HEK293 (cell line): ENCODE data around the gene GID8.

ENCODE experiments used
- CTCF ChIA-PET: fragments of 350-600 bp; formaldehyde crosslinking; extraction: SDS; loops from one replicate; lab custom pipeline; 2021; ENCODE audit warnings: antibody characterized with exemption; lab: Yijun Ruan, JAX
- POLR2A ChIA-PET: fragments of 300-600 bp; formaldehyde crosslinking; extraction: SDS; loops from one replicate; lab custom pipeline; 2020; ENCODE audit warnings: antibody characterized with exemption, inconsistent platforms; lab: Yijun Ruan, JAX
- H3K27ac ChIP-seq: fragments of 200-500 bp; sonication (Bioruptor generic); 2 replicates; pipeline ENCODE4 v1.5.1; 2014; ENCODE audit warnings: low read depth, low read length, control low read depth, inconsistent platforms; ENCODE audit errors: extremely low read depth
- H3K36me3 ChIP-seq, 2 experiments: fragments of 200-500 bp in 1 of 2; sonication (Bioruptor generic) in 1 of 2; 1 replicate in 1 of 2; 2 replicates in 1 of 2; pipeline ENCODE4 v1.5.1; 2014 to 2017; ENCODE audit warnings: inconsistent platforms in 2 of 2, low read length in 2 of 2; ENCODE audit not compliant: control insufficient read depth in 2 of 2, insufficient read depth in 1 of 2
- H3K4me1 ChIP-seq: fragments of 200-500 bp; sonication (Bioruptor generic); 2 replicates; pipeline ENCODE4 v1.5.1; 2014; ENCODE audit warnings: mild to moderate bottlenecking, low read length, inconsistent platforms; ENCODE audit not compliant: control insufficient read depth, insufficient read depth
- H3K4me3 ChIP-seq: 2 replicates; pipeline ENCODE4 v1.5.1; 2011; ENCODE audit warnings: low read depth, mild to moderate bottlenecking, control low read depth, low read length, moderate library complexity
- H3K9me3 ChIP-seq: fragments of 200-500 bp; sonication (Bioruptor generic); 2 replicates; pipeline ENCODE4 v1.5.1; 2014; ENCODE audit warnings: low read depth, low read length, inconsistent platforms; ENCODE audit not compliant: control insufficient read depth, insufficient read depth
- BCL11A ChIP-seq: fragments of 450-650 bp; formaldehyde crosslinking; IDR thresholded peaks from 2 replicates; pipeline ENCODE4 v1.5.1; 2016; ENCODE audit warnings: low read depth, missing biosample characterization, missing genetic modification characterization
- HOXA7 ChIP-seq: sonication (generic); formaldehyde crosslinking; IDR thresholded peaks from 2 replicates; pipeline ENCODE4 v1.8.1; 2022; ENCODE audit warnings: missing genetic modification reagents, borderline replicate concordance
- KLF9 ChIP-seq: fragments of 450-650 bp; formaldehyde crosslinking; IDR thresholded peaks from 2 replicates; pipeline ENCODE4 v1.5.1; 2016; ENCODE audit warnings: missing biosample characterization, missing genetic modification characterization, low read depth
- SETDB1 ChIP-seq: IDR thresholded peaks from one replicate; pipeline ENCODE4 v1.6.1; 2017; ENCODE audit warnings: mild to moderate bottlenecking, low read length, moderate library complexity, mixed read lengths; ENCODE audit not compliant: insufficient read length
- ZBTB17 ChIP-seq: fragments of 450-650 bp; formaldehyde crosslinking; IDR thresholded peaks from 2 replicates; pipeline ENCODE4 v1.5.1; 2016; ENCODE audit warnings: missing biosample characterization, missing genetic modification characterization
- ZNF114 ChIP-seq: fragments of 450-650 bp; formaldehyde crosslinking; IDR thresholded peaks from 2 replicates; pipeline ENCODE4 v1.5.0; 2017; ENCODE audit warnings: missing biosample characterization, missing genetic modification characterization
- ZNF121 ChIP-seq: fragments of 450-650 bp; formaldehyde crosslinking; IDR thresholded peaks from 2 replicates; pipeline ENCODE4 v1.5.1; 2016; ENCODE audit warnings: missing biosample characterization, missing genetic modification characterization
- ZNF132 ChIP-seq: fragments of 450-650 bp; formaldehyde crosslinking; IDR thresholded peaks from 2 replicates; pipeline ENCODE4 v1.5.1; 2017; ENCODE audit warnings: missing biosample characterization, missing genetic modification characterization, borderline replicate concordance
- ZNF473 ChIP-seq: fragments of 450-650 bp; formaldehyde crosslinking; IDR thresholded peaks from 2 replicates; pipeline ENCODE4 v1.5.1; 2017; ENCODE audit warnings: missing biosample characterization, missing genetic modification characterization
- ZNF513 ChIP-seq: fragments of 450-650 bp; IDR thresholded peaks from 2 replicates; pipeline ENCODE4 v1.5.1; 2018; ENCODE audit warnings: missing biosample characterization, missing genetic modification characterization
- ZNF521 ChIP-seq: fragments of 450-650 bp; formaldehyde crosslinking; IDR thresholded peaks from 2 replicates; pipeline ENCODE4 v1.5.1; 2017; ENCODE audit warnings: missing biosample characterization, mild to moderate bottlenecking, missing genetic modification characterization
- ZNF585B ChIP-seq: fragments of 450-650 bp; formaldehyde crosslinking; IDR thresholded peaks from 2 replicates; pipeline ENCODE4 v1.5.1; 2016; ENCODE audit warnings: missing biosample characterization, missing genetic modification characterization
- ZNF624 ChIP-seq: fragments of 450-650 bp; formaldehyde crosslinking; IDR thresholded peaks from 2 replicates; pipeline ENCODE4 v1.5.1; 2017; ENCODE audit warnings: missing biosample characterization, missing genetic modification characterization
- ZNF639 ChIP-seq: fragments of 450-650 bp; formaldehyde crosslinking; IDR thresholded peaks from 2 replicates; pipeline ENCODE4 v1.5.1; 2016; ENCODE audit warnings: missing biosample characterization, missing genetic modification characterization
- ZNF658 ChIP-seq: fragments of 450-650 bp; formaldehyde crosslinking; IDR thresholded peaks from 2 replicates; pipeline ENCODE4; 2016; ENCODE audit warnings: missing biosample characterization, missing genetic modification characterization
- ZNF768 ChIP-seq: fragments of 450-650 bp; formaldehyde crosslinking; IDR thresholded peaks from 2 replicates; pipeline ENCODE4 v1.5.1; 2018; ENCODE audit warnings: missing biosample characterization, mild to moderate bottlenecking, missing genetic modification characterization
- ZNF830 ChIP-seq: fragments of 450-650 bp; IDR thresholded peaks from 2 replicates; pipeline ENCODE4 v1.5.0; 2018; ENCODE audit warnings: missing biosample characterization, missing genetic modification characterization, low read depth, mild to moderate bottlenecking, moderate library complexity
- ZSCAN30 ChIP-seq: fragments of 450-650 bp; IDR thresholded peaks from 2 replicates; pipeline ENCODE4 v1.5.1; 2018; ENCODE audit warnings: missing biosample characterization, mild to moderate bottlenecking, missing genetic modification characterization, moderate library complexity
- ZSCAN4 ChIP-seq: fragments of 450-650 bp; formaldehyde crosslinking; IDR thresholded peaks from 2 replicates; pipeline ENCODE4 v1.5.1; 2017; ENCODE audit warnings: missing biosample characterization, missing genetic modification characterization
- TF ChIP-seq, protein P1 (sequence below): fragments of 450-650 bp; formaldehyde crosslinking; IDR thresholded peaks from 2 replicates; pipeline ENCODE4 v1.5.1; 2016; ENCODE audit warnings: missing biosample characterization, missing genetic modification characterization, borderline replicate concordance
- TF ChIP-seq, protein P2 (sequence below): fragments of 450-650 bp; formaldehyde crosslinking; IDR thresholded peaks from 2 replicates; pipeline ENCODE4 v1.5.1; 2016; ENCODE audit warnings: missing biosample characterization, missing genetic modification characterization
- TF ChIP-seq, protein P3 (sequence below): fragments of 450-650 bp; formaldehyde crosslinking; IDR thresholded peaks from 2 replicates; pipeline ENCODE4 v1.5.1; 2016; ENCODE audit warnings: missing biosample characterization, missing genetic modification characterization

GID8 gene

DNA sequence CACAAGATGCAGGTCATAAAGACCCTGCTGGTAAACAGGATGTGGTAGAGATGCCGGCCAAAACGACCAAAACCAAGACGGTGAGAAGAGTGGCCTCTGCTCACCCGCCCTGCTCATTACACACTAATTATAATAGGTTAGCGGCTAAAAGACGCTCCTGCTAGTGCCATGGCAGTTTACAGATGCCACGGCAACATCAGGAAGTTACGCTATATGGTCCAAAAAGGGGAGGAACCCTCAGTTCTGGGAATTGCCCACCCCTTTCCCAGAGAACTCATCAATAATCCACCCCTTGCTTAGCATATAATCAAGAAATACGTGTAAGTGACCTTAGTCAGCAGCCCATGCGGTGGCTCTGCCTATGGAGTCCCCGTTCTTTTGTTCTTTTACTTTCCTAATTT is 51.3 kb downstream of the GID8 start:
- Histone ChIP-seq H3K36me3 (no peaks in the 10 kb centered on the region), H3K4me3 (no peak overlapping the region), H3K9me3 (no peaks in the 10 kb centered on the region), H3K4me1 (no peaks in the 10 kb centered on the region), H3K27ac (no peak overlapping the region)
- ChIA-PET POLR2A (no interaction called here), CTCF (interaction anchor here (0.9 kb wide), 1 partner anchor 17 kb away, joined by 4 read pairs; no protein-coding TSS in a partner anchor)
- TF ChIP-seq ZBTB17 (tag by site-specific recombination): no peak
- no peak for TF ChIP-seq ZSCAN4 (tag by site-specific recombination)
- no peak for TF ChIP-seq KLF9
- TF ChIP-seq BCL11A (tag by site-specific recombination): no peak
- TF ChIP-seq ZNF639 (tag by site-specific recombination): no peak
- TF ChIP-seq, protein P1, sequence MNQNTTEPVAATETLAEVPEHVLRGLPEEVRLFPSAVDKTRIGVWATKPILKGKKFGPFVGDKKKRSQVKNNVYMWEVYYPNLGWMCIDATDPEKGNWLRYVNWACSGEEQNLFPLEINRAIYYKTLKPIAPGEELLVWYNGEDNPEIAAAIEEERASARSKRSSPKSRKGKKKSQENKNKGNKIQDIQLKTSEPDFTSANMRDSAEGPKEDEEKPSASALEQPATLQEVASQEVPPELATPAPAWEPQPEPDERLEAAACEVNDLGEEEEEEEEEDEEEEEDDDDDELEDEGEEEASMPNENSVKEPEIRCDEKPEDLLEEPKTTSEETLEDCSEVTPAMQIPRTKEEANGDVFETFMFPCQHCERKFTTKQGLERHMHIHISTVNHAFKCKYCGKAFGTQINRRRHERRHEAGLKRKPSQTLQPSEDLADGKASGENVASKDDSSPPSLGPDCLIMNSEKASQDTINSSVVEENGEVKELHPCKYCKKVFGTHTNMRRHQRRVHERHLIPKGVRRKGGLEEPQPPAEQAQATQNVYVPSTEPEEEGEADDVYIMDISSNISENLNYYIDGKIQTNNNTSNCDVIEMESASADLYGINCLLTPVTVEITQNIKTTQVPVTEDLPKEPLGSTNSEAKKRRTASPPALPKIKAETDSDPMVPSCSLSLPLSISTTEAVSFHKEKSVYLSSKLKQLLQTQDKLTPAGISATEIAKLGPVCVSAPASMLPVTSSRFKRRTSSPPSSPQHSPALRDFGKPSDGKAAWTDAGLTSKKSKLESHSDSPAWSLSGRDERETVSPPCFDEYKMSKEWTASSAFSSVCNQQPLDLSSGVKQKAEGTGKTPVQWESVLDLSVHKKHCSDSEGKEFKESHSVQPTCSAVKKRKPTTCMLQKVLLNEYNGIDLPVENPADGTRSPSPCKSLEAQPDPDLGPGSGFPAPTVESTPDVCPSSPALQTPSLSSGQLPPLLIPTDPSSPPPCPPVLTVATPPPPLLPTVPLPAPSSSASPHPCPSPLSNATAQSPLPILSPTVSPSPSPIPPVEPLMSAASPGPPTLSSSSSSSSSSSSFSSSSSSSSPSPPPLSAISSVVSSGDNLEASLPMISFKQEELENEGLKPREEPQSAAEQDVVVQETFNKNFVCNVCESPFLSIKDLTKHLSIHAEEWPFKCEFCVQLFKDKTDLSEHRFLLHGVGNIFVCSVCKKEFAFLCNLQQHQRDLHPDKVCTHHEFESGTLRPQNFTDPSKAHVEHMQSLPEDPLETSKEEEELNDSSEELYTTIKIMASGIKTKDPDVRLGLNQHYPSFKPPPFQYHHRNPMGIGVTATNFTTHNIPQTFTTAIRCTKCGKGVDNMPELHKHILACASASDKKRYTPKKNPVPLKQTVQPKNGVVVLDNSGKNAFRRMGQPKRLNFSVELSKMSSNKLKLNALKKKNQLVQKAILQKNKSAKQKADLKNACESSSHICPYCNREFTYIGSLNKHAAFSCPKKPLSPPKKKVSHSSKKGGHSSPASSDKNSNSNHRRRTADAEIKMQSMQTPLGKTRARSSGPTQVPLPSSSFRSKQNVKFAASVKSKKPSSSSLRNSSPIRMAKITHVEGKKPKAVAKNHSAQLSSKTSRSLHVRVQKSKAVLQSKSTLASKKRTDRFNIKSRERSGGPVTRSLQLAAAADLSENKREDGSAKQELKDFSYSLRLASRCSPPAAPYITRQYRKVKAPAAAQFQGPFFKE (tag by site-specific recombination): no peak
- TF ChIP-seq SETDB1: no peak
- TF ChIP-seq ZNF473: no peak
- TF ChIP-seq ZNF768: no peak
- TF ChIP-seq ZNF624 (tag by site-specific recombination): no peak
- no peak for TF ChIP-seq ZNF830 (tag by site-specific recombination)
- TF ChIP-seq ZNF585B: no peak
- no peak for TF ChIP-seq ZSCAN30
- TF ChIP-seq HOXA7 (CRISPR knock-in tag): no peak
- no peak for TF ChIP-seq ZNF132 (tag by site-specific recombination)
- no peak for TF ChIP-seq ZNF658

- H3K4me3 ChIP-seq: no peak overlapping the region
- H3K4me1 ChIP-seq: no peaks in the 10 kb centered on the region
- no peaks in the 10 kb centered on the region for H3K9me3 ChIP-seq
- POLR2A ChIA-PET: no interaction called here
- CTCF ChIA-PET: interaction anchor here (0.7 kb wide), 1 partner anchor 93 kb away, joined by 3 read pairs; no protein-coding TSS in a partner anchor
- no peak overlapping the region for H3K27ac ChIP-seq
- no peaks in the 10 kb centered on the region for H3K36me3 ChIP-seq
- no peak for TF ChIP-seq ZNF121 (tag by site-specific recombination)
- TF ChIP-seq ZNF513 (tag by site-specific recombination): no peak
- no peak for TF ChIP-seq ZNF114
- TF ChIP-seq, protein P2, sequence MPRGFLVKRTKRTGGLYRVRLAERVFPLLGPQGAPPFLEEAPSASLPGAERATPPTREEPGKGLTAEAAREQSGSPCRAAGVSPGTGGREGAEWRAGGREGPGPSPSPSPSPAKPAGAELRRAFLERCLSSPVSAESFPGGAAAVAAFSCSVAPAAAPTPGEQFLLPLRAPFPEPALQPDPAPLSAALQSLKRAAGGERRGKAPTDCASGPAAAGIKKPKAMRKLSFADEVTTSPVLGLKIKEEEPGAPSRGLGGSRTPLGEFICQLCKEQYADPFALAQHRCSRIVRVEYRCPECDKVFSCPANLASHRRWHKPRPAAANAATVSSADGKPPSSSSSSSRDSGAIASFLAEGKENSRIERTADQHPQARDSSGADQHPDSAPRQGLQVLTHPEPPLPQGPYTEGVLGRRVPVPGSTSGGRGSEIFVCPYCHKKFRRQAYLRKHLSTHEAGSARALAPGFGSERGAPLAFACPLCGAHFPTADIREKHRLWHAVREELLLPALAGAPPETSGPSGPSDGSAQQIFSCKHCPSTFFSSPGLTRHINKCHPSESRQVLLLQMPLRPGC: no peak
- no peak for TF ChIP-seq ZBTB17 (tag by site-specific recombination)
- TF ChIP-seq, protein P3, sequence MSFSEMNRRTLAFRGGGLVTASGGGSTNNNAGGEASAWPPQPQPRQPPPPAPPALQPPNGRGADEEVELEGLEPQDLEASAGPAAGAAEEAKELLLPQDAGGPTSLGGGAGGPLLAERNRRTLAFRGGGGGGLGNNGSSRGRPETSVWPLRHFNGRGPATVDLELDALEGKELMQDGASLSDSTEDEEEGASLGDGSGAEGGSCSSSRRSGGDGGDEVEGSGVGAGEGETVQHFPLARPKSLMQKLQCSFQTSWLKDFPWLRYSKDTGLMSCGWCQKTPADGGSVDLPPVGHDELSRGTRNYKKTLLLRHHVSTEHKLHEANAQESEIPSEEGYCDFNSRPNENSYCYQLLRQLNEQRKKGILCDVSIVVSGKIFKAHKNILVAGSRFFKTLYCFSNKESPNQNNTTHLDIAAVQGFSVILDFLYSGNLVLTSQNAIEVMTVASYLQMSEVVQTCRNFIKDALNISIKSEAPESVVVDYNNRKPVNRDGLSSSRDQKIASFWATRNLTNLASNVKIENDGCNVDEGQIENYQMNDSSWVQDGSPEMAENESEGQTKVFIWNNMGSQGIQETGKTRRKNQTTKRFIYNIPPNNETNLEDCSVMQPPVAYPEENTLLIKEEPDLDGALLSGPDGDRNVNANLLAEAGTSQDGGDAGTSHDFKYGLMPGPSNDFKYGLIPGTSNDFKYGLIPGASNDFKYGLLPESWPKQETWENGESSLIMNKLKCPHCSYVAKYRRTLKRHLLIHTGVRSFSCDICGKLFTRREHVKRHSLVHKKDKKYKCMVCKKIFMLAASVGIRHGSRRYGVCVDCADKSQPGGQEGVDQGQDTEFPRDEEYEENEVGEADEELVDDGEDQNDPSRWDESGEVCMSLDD (tag by site-specific recombination): no peak
- TF ChIP-seq ZNF521: no peak
Measured at GRCh38 chr20:62990306-62990825, 52.4 kb downstream of the GID8 start.
